Fibroblast of skin of left biceps (primary cell): ENCODE data around the gene ITPRID2.
"Not testable (repeated sequence)": the region's sequence is repeated elsewhere in the genome, so short reads cannot be mapped to it uniquely, and the experiment has no call there.

ENCODE experiments used
- DNase-seq, 2 experiments: peaks; one replicate each; pipeline ENCODE4 v3.0.0-alpha.2; 2013; ENCODE audit warnings: low read depth in 2 of 2

Gene ITPRID2

GRCh38 chr2:181916726-181917718 is 25.5 kb downstream of the ITPRID2 start:
- DNase-seq = no peak

GRCh38 chr2:181918188-181918587 is 26.7 kb downstream of the ITPRID2 start:
- DNase-seq = no peak

GRCh38 chr2:181923121-181923520 is 31.6 kb downstream of the ITPRID2 start:
- no peak for DNase-seq

GRCh38 chr2:181924336-181924735 is 32.8 kb downstream of the ITPRID2 start:
- no peak for DNase-seq

GRCh38 chr2:181934694-181935093 is 43.2 kb downstream of the ITPRID2 start:
- DNase-seq = no peak

- no peak for DNase-seq
Observed at GRCh38 chr2:181937473-181937872, 45.9 kb downstream of the ITPRID2 start.

GRCh38 chr2:181943411-181944124 is 52.0 kb downstream of the ITPRID2 start:
- DNase-seq = no peak

- DNase-seq = no peak
Observed at GRCh38 chr2:181944164-181944913, 52.8 kb downstream of the ITPRID2 start.

- no peak for DNase-seq
Observed at GRCh38 chr2:181944914-181945291, 53.4 kb downstream of the ITPRID2 start.

- DNase-seq = no peak
Observed at GRCh38 chr2:181946444-181947127, 55.1 kb downstream of the ITPRID2 start.

- no peak for DNase-seq
Observed at GRCh38 chr2:181947273-181947672, 55.7 kb downstream of the ITPRID2 start.

GRCh38 chr2:181948227-181948626 is 56.7 kb downstream of the ITPRID2 start:
- no peak for DNase-seq

- no peak for DNase-seq
Observed at GRCh38 chr2:181949047-181949446, 57.5 kb downstream of the ITPRID2 start.

- no peak for DNase-seq
Observed at GRCh38 chr2:181952404-181953226, 61.1 kb downstream of the ITPRID2 start.

- no peak for DNase-seq
Observed at GRCh38 chr2:181953881-181954537, 62.5 kb downstream of the ITPRID2 start.

GRCh38 chr2:181954538-181954883 is 63.0 kb downstream of the ITPRID2 start:
- DNase-seq = no peak

GRCh38 chr2:181955010-181955409 is 63.5 kb downstream of the ITPRID2 start:
- DNase-seq = peak; percentile 55 to 57

GRCh38 chr2:181955866-181956265 is 64.3 kb downstream of the ITPRID2 start:
- DNase-seq = not testable (repeated sequence)

GRCh38 chr2:181957668-181958067 is 66.1 kb downstream of the ITPRID2 start:
- no peak for DNase-seq

GRCh38 chr2:181958726-181959125 is 67.2 kb downstream of the ITPRID2 start:
- no peak for DNase-seq
